Effector memory CD4-positive, alpha-beta T cell (primary cell): ENCODE data around the gene TIAL1.

Experiments
- DNase-seq, 3 donors: peaks; one replicate each; pipeline ENCODE4 v3.0.0-alpha.2; 2020
- H3K27ac ChIP-seq: 2 replicates; pipeline ENCODE4 v1.7.0; 2013; ENCODE audit warnings: mild to moderate bottlenecking, low read length, moderate library complexity; ENCODE audit not compliant: insufficient read depth, poor library complexity, severe bottlenecking
- H3K27me3 ChIP-seq: replicated peaks from 2 replicates; pipeline ENCODE4 v1.7.0; 2013; ENCODE audit warnings: mild to moderate bottlenecking, low read length; ENCODE audit not compliant: insufficient read depth, control insufficient read depth, poor library complexity, severe bottlenecking
- H3K36me3 ChIP-seq: 2 replicates; pipeline ENCODE4 v1.7.0; 2013; ENCODE audit warnings: mild to moderate bottlenecking, low read length, moderate library complexity; ENCODE audit not compliant: control insufficient read depth, insufficient read depth
- H3K4me1 ChIP-seq: 2 replicates; pipeline ENCODE4 v1.7.0; 2013; ENCODE audit warnings: low read length, mild to moderate bottlenecking; ENCODE audit not compliant: control insufficient read depth, insufficient read depth, poor library complexity, severe bottlenecking
- H3K4me3 ChIP-seq: 2 replicates; pipeline ENCODE4 v1.7.0; 2013; ENCODE audit warnings: low read length, low read depth, mild to moderate bottlenecking; ENCODE audit not compliant: insufficient read depth, poor library complexity, severe bottlenecking
- H3K9me3 ChIP-seq: 2 replicates; pipeline ENCODE4 v1.7.0; 2013; ENCODE audit warnings: mild to moderate bottlenecking, low read length, moderate library complexity; ENCODE audit not compliant: control insufficient read depth
- total RNA-seq, 3 donors: gene quantifications; one replicate each; lab custom pipeline; 2026; lab: John Stamatoyannopoulos, UW

The TIAL1 gene
- 59.1 to 69.3 (median 64.0) reads per million in 3 donors for total RNA-seq

DNA sequence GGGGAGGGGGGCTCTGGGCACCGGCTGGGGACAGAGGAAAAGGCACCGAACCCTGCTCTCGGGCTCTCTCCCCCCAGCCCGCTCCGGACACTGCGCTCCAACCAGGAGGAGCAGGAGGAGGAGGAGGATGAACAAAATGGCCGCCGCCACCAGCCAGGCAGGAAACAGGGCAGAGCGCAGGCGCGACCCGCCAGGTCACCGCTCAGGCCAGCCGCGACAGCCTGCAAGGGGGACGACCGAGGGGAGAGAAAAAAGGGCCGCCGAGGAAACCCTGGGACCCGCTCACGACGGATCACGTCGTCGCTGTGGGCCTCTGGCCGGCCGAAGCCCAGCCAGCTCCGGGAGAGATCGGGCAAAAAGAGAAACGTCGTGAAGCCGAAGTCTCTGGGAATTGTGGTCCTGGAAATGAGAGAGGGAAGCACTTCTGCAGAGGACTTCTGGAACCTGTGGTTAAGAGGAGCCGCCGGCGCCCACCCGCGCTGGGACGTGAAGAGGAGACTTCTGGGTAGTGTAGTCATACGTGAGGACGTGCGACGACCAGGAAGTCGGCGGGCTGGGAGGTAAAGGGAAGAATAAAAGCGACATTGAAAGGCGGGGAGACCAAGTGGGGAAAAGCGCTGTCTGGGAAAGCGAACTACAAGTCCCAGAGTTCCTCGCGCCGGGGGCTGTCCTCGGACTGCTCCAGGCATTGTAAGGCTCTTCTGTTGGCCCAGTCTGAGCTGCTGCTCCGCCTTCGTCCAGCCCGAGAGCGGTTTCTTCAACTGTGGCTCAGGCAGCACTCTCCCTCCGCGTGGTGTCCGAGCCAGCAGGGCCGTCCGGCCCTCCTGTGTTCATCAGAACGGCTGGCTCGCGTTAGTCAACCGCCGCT, at the start of gene TIAL1:
Gene TIAL1 (minus strand): TSS at position 428 of the 868 bp plus-strand sequence. CDS start 499 bp downstream, outside the sequence.
- peak; percentile 83 to 92 (median 90) for DNase-seq
- H3K4me3 ChIP-seq, result peak within 1 kb of the TSS; percentile 95
- peak within 1 kb of the TSS; percentile 96 for H3K27ac ChIP-seq
- H3K9me3 ChIP-seq, result no peaks in the 10 kb centered on the region
- H3K36me3 ChIP-seq, result no peaks in the 10 kb centered on the region
- H3K27me3 ChIP-seq, result no peaks in the 10 kb centered on the region
- H3K4me1 ChIP-seq, result peaks cover 28% of the 10 kb centered on the region

- no peak for DNase-seq
- no peaks in the 10 kb centered on the region for H3K27me3 ChIP-seq
- H3K9me3 ChIP-seq, result peaks cover 4% of the 10 kb centered on the region
- peaks cover 18% of the 10 kb centered on the region for H3K4me1 ChIP-seq
- no peak overlapping the region for H3K4me3 ChIP-seq
- no peak overlapping the region for H3K27ac ChIP-seq
- no peaks in the 10 kb centered on the region for H3K36me3 ChIP-seq
Measured at GRCh38 chr10:119644994-119645393, 48.2 kb upstream of the TIAL1 start.

DNA sequence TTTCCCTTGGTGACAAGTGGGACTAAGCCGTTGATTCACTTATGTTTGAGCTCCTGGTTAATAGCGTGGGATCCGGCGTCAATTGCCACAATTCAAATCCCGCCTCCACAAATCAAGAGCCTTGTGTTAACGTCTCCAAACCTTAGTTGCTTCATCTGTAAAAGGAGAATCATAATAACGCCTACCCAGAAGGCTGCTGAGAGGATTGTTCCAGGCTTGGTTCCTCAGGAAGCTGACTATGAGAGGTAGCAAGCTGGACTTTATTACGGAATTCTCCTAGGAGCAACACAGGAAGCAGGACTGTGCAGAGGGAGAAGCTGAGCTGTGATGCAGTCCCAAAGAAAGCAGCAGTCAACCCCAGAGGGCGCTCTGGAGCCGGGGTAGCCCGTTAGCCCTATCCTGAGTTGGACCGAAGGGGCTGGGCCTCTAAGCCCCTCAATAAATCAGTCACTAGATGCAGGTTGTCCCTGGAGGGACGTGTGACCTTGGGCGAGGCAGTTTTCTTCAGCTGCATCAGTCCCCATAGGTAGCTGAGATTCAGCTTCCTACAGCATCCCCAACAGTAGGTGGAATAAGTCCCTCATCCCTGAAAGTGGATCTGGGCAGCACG, 47.5 kb upstream of the TIAL1 start:
- no peak for DNase-seq
- no peak overlapping the region for H3K4me3 ChIP-seq
- peaks cover 4% of the 10 kb centered on the region for H3K9me3 ChIP-seq
- no peaks in the 10 kb centered on the region for H3K27me3 ChIP-seq
- H3K36me3 ChIP-seq, result no peaks in the 10 kb centered on the region
- H3K4me1 ChIP-seq, result peaks cover 18% of the 10 kb centered on the region
- H3K27ac ChIP-seq, result no peak overlapping the region

DNA sequence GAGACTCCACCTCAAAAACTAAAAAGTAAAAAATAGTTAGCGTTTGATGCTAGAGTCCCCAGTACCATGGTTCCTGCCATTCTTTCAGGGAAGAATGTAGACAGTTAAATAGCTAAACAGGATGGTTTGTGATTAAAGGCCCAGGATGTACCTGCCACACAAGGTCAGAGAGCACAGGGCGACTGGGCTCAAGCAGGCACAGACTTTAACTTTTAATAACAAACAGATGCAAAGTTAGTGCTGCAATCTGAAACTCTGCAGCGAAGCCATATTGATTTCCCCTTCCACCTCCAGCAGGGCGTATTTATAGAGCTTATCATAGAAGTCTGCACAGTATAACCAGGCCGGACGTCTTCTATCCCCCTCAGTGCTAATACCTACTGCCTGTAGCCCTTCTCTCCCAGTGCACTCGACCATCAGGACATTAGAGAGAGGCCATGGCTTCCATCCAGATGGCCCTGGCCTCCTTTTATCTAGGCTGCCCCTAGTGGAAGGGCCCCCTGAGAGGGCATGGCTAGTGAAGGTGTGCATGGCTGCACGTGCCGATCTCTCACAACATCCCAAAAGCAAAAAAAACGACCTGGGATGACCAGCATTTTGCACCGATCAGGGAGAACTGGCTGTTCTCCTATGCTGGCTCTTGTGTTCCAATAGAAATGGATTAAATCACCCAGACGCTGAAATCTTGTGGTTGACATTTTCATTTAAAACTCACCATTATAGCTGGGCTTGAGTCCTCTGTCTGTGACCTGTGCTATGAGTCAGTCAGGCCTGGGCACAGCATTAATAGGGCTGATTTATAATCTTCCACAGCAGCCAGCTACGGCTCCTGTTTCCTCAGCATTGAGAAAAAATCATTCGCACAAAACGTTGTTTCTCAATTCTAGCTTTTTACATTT, 46.8 kb upstream of the TIAL1 start:
- Histone ChIP-seq H3K27me3 (no peaks in the 10 kb centered on the region), H3K36me3 (no peaks in the 10 kb centered on the region), H3K4me3 (no peak overlapping the region), H3K27ac (no peak overlapping the region), H3K4me1 (peaks cover 18% of the 10 kb centered on the region), H3K9me3 (peaks cover 4% of the 10 kb centered on the region)
- no peak for DNase-seq

GRCh38 chr10:119642556-119643111, 45.9 kb upstream of the TIAL1 start:
- peak in 1 of 3 donors; percentile 5 for DNase-seq
- Histone ChIP-seq H3K36me3 (no peaks in the 10 kb centered on the region), H3K4me3 (no peak overlapping the region), H3K4me1 (peaks cover 18% of the 10 kb centered on the region), H3K27me3 (no peaks in the 10 kb centered on the region), H3K9me3 (peaks cover 4% of the 10 kb centered on the region), H3K27ac (no peak overlapping the region)

DNA sequence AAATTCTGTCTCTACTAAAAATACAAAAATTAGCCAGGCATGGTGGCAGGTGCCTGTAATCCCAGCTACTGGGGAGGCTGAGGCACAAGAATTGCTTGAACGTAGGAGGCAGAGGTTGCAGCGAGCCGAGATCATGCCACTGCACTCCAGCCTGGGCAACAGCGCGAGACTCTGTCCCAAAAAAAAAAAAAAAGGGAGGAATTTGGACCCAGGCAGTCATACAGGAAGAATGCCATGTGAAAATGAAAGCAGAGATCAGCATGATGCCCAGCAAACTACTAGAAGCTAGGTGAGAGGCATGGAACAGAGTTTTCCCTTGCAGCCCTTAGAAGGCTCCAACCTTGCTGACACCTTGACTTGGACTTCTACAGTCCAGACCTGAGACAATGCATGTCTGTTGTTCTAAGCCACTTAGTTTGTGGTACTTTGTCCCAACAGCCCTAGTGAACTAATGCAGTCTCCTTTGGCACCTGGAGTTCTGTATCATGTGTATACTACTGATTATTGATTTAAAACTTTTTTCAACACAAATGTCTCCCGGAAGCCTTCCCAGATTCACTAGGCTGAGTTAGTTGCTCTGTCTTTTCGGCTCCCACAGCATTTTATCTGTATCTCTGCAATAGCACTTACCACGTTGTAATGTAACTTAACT, 44.2 kb upstream of the TIAL1 start:
- DNase-seq, result no peak
- Histone ChIP-seq H3K4me1 (peaks cover 18% of the 10 kb centered on the region), H3K4me3 (no peak overlapping the region), H3K36me3 (no peaks in the 10 kb centered on the region), H3K27ac (no peak overlapping the region), H3K9me3 (peaks cover 4% of the 10 kb centered on the region), H3K27me3 (no peaks in the 10 kb centered on the region)

DNA sequence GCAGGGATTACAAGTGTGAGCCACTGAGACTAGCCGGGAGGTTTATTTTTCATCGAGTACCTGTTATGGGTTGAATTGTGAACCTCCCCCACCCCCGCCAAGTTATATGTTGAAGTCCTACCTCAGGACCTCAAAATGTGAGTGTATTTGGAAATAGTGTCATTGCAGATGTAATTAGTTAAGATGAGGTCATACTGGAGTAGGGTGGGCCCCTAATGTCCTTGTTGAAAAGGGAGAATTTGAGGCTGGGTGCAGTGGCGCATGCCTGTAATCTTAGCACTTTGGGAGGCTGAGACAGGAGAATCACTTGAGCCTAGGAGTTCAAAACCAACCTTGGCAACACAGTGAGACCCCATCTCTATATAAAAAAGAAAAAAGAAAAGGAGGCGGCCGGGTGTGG, 43.6 kb upstream of the TIAL1 start:
- DNase-seq, result no peak
- peaks cover 4% of the 10 kb centered on the region for H3K9me3 ChIP-seq

DNA sequence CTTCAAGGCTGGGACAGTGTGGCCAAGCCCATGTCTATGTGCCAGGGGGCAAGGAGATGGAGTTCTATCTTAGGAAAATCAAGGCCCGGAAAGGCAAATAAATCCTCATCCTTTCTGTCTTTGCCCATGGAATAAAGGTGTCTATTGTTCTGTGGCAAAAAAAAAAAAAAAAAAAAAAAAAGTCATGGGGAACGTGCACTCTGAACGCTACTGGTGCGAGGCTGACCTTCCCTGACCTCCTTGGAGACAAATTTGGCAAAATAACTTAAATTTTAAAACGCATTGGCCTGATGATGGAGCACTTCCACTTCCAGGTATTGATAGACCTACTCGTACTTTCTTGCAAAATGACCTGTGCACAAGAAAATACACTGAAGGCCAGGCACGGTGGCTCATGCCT, 42.2 kb upstream of the TIAL1 start:
- no peak for DNase-seq
- H3K9me3 ChIP-seq, result no peaks in the 10 kb centered on the region
- H3K4me3 ChIP-seq, result no peak overlapping the region
- H3K27ac ChIP-seq, result no peak overlapping the region
- no peaks in the 10 kb centered on the region for H3K27me3 ChIP-seq
- H3K36me3 ChIP-seq, result no peaks in the 10 kb centered on the region
- H3K4me1 ChIP-seq, result peaks cover 18% of the 10 kb centered on the region

More for the DNA sequence above, 43.6 kb upstream of the TIAL1 start:
- Histone ChIP-seq H3K27ac (no peak overlapping the region), H3K4me3 (no peak overlapping the region), H3K4me1 (peaks cover 18% of the 10 kb centered on the region), H3K27me3 (no peaks in the 10 kb centered on the region), H3K36me3 (no peaks in the 10 kb centered on the region)

- DNase-seq, result no peak
- H3K9me3 ChIP-seq, result no peaks in the 10 kb centered on the region
- no peaks in the 10 kb centered on the region for H3K36me3 ChIP-seq
- no peak overlapping the region for H3K27ac ChIP-seq
- no peak overlapping the region for H3K4me3 ChIP-seq
- H3K27me3 ChIP-seq, result no peaks in the 10 kb centered on the region
- peaks cover 7% of the 10 kb centered on the region for H3K4me1 ChIP-seq
Measured at GRCh38 chr10:119637631-119638030, 40.9 kb upstream of the TIAL1 start.
